Measurements from ENCODE around the gene C1orf185. TPM values are rescaled to one million over a fixed set of nuclear protein-coding genes. Genes with fewer than 3 reads are reported as not detected.
"Not testable (repeated sequence)": the region's sequence is repeated elsewhere in the genome, so short reads cannot be mapped to it uniquely, and the experiment has no call there.

C1orf185 gene
- total RNA-seq, 1 donor from 2014 or later = not detected

- DNase-seq (ENCODE audit: low spot score) = no peak
- Mint-ChIP-seq H3K9me3 (ENCODE audit: unreplicated experiment) (no peaks in the 10 kb centered on the region), H3K4me1 (ENCODE audit: unreplicated experiment) (no peaks in the 10 kb centered on the region), H3K27ac (ENCODE audit: unreplicated experiment) (no peak overlapping the region), H3K27me3 (ENCODE audit: unreplicated experiment) (no peaks in the 10 kb centered on the region), H3K36me3 (ENCODE audit: low read depth, unreplicated experiment) (no peaks in the 10 kb centered on the region), H3K4me3 (ENCODE audit: unreplicated experiment) (no peak overlapping the region)
- TF ChIP-seq CTCF (IDR thresholded peaks at IDR 0.05; ENCODE audit: unreplicated experiment) = no peak
Observed at GRCh38 chr1:51168266-51168845, 66.3 kb downstream of the C1orf185 start.

- H3K27ac Mint-ChIP-seq (ENCODE audit: unreplicated experiment) = no peak overlapping the region
Observed at GRCh38 chr1:51168936-51169335, 66.9 kb downstream of the C1orf185 start.

GRCh38 chr1:51170342-51170741, 68.3 kb downstream of the C1orf185 start:
- no peaks in the 10 kb centered on the region for H3K27me3 Mint-ChIP-seq (ENCODE audit: unreplicated experiment)
- H3K36me3 Mint-ChIP-seq (ENCODE audit: low read depth, unreplicated experiment) = no peaks in the 10 kb centered on the region
- TF ChIP-seq CTCF (IDR thresholded peaks at IDR 0.05; ENCODE audit: unreplicated experiment) = no peak
- no peak for DNase-seq (ENCODE audit: low spot score)
- no peak overlapping the region for H3K4me3 Mint-ChIP-seq (ENCODE audit: unreplicated experiment)
- peaks cover 4% of the 10 kb centered on the region for H3K4me1 Mint-ChIP-seq (ENCODE audit: unreplicated experiment)
- no peak overlapping the region for H3K27ac Mint-ChIP-seq (ENCODE audit: unreplicated experiment)
- no peaks in the 10 kb centered on the region for H3K9me3 Mint-ChIP-seq (ENCODE audit: unreplicated experiment)

More at GRCh38 chr1:51168936-51169335, 66.9 kb downstream of the C1orf185 start:
- Mint-ChIP-seq H3K4me1 (ENCODE audit: unreplicated experiment) (no peaks in the 10 kb centered on the region), H3K36me3 (ENCODE audit: low read depth, unreplicated experiment) (no peaks in the 10 kb centered on the region), H3K9me3 (ENCODE audit: unreplicated experiment) (no peaks in the 10 kb centered on the region), H3K4me3 (ENCODE audit: unreplicated experiment) (no peak overlapping the region), H3K27me3 (ENCODE audit: unreplicated experiment) (no peaks in the 10 kb centered on the region)
- DNase-seq (ENCODE audit: low spot score) = no peak
- no peak for TF ChIP-seq CTCF (IDR thresholded peaks at IDR 0.05; ENCODE audit: unreplicated experiment)

GRCh38 chr1:51172811-51173210, 70.8 kb downstream of the C1orf185 start:
- Mint-ChIP-seq H3K4me3 (ENCODE audit: unreplicated experiment) (no peak overlapping the region), H3K36me3 (ENCODE audit: low read depth, unreplicated experiment) (no peaks in the 10 kb centered on the region), H3K4me1 (ENCODE audit: unreplicated experiment) (peaks cover 4% of the 10 kb centered on the region), H3K9me3 (ENCODE audit: unreplicated experiment) (no peaks in the 10 kb centered on the region), H3K27ac (ENCODE audit: unreplicated experiment) (no peak overlapping the region), H3K27me3 (ENCODE audit: unreplicated experiment) (peaks cover 2% of the 10 kb centered on the region)
- no peak for DNase-seq (ENCODE audit: low spot score)
- TF ChIP-seq CTCF (IDR thresholded peaks at IDR 0.05; ENCODE audit: unreplicated experiment) = no peak

GRCh38 chr1:51175278-51175677, 73.2 kb downstream of the C1orf185 start:
- Mint-ChIP-seq H3K36me3 (ENCODE audit: low read depth, unreplicated experiment) (no peaks in the 10 kb centered on the region), H3K9me3 (ENCODE audit: unreplicated experiment) (no peaks in the 10 kb centered on the region), H3K4me1 (ENCODE audit: unreplicated experiment) (peaks cover 4% of the 10 kb centered on the region), H3K4me3 (ENCODE audit: unreplicated experiment) (no peak overlapping the region), H3K27ac (ENCODE audit: unreplicated experiment) (no peak overlapping the region), H3K27me3 (ENCODE audit: unreplicated experiment) (peaks cover 2% of the 10 kb centered on the region)
- TF ChIP-seq CTCF (IDR thresholded peaks at IDR 0.05; ENCODE audit: unreplicated experiment) = no peak
- DNase-seq (ENCODE audit: low spot score) = no peak

GRCh38 chr1:51177988-51178387, 76.0 kb downstream of the C1orf185 start:
- H3K4me1 Mint-ChIP-seq (ENCODE audit: unreplicated experiment); H3K9me3 Mint-ChIP-seq (ENCODE audit: unreplicated experiment); H3K27ac Mint-ChIP-seq (ENCODE audit: unreplicated experiment); H3K36me3 Mint-ChIP-seq (ENCODE audit: low read depth, unreplicated experiment); H3K27me3 Mint-ChIP-seq (ENCODE audit: unreplicated experiment); DNase-seq (ENCODE audit: low spot score); H3K4me3 Mint-ChIP-seq (ENCODE audit: unreplicated experiment): not testable (repeated sequence)
